Activated T-helper 1 cell treated with anti-CD3 and anti-CD28 coated beads, Interleukin-2, amount 50 U/mL, for 16 hours (primary cell): ENCODE results near the gene AGPS.
"Not testable (repeated sequence)": the region's sequence is repeated elsewhere in the genome, so short reads cannot be mapped to it uniquely, and the experiment has no call there.

ENCODE experiments used
- DNase-seq, 2 donors: peaks; one replicate each; pipeline ENCODE4 v3.0.0-alpha.2; 2020; ENCODE audit warnings: low read depth in 1 of 2, low spot score in 1 of 2

Gene AGPS

GRCh38 chr2:177547772-177548171 is 155.2 kb downstream of the AGPS start:
- no peak for DNase-seq

GRCh38 chr2:177548636-177549035 is 156.1 kb downstream of the AGPS start:
- no peak for DNase-seq

GRCh38 chr2:177549171-177549570 is 156.6 kb downstream of the AGPS start:
- DNase-seq, result no peak

- no peak for DNase-seq
These were observed 158.0 kb downstream of the AGPS start for GRCh38 chr2:177550264-177551200.

GRCh38 chr2:177551360-177551759 is 158.8 kb downstream of the AGPS start:
- DNase-seq, result not testable (repeated sequence)

- no peak for DNase-seq
These were observed 159.4 kb downstream of the AGPS start for GRCh38 chr2:177551989-177552421.

- peak; percentile 69 to 79 for DNase-seq
These were observed 160.0 kb downstream of the AGPS start for GRCh38 chr2:177552422-177553175.

- DNase-seq, result no peak
These were observed 160.8 kb downstream of the AGPS start for GRCh38 chr2:177553176-177553884.

- DNase-seq, result no peak
These were observed 161.8 kb downstream of the AGPS start for GRCh38 chr2:177554365-177554764.

GRCh38 chr2:177556153-177556552 is 163.6 kb downstream of the AGPS start:
- no peak for DNase-seq

GRCh38 chr2:177557794-177558193 is 165.2 kb downstream of the AGPS start:
- DNase-seq, result no peak

- DNase-seq, result no peak
These were observed 167.1 kb downstream of the AGPS start for GRCh38 chr2:177559638-177560037.

- no peak for DNase-seq
These were observed 175.8 kb downstream of the AGPS start for GRCh38 chr2:177568390-177568789.

GRCh38 chr2:177568893-177569292 is 176.3 kb downstream of the AGPS start:
- DNase-seq, result no peak

GRCh38 chr2:177572236-177572671 is 179.7 kb downstream of the AGPS start:
- DNase-seq, result no peak

- no peak for DNase-seq
These were observed 180.5 kb downstream of the AGPS start for GRCh38 chr2:177573120-177573519.

- no peak for DNase-seq
These were observed 181.8 kb downstream of the AGPS start for GRCh38 chr2:177574356-177574755.

GRCh38 chr2:177575358-177575757 is 182.8 kb downstream of the AGPS start:
- no peak for DNase-seq

- no peak for DNase-seq
These were observed 184.5 kb downstream of the AGPS start for GRCh38 chr2:177577075-177577474.

GRCh38 chr2:177578454-177578853 is 185.9 kb downstream of the AGPS start:
- DNase-seq, result no peak

GRCh38 chr2:177579486-177580036 is 187.0 kb downstream of the AGPS start:
- no peak for DNase-seq
